ENCODE data around the gene SMIM27. TPM values are rescaled to one million over a fixed set of nuclear protein-coding genes. Genes with fewer than 3 reads are reported as not detected.
"Not testable (repeated sequence)": the region's sequence is repeated elsewhere in the genome, so short reads cannot be mapped to it uniquely, and the experiment has no call there.

The SMIM27 gene
- total RNA-seq, 1 donor from 2014 or later = 8.0 TPM

DNA sequence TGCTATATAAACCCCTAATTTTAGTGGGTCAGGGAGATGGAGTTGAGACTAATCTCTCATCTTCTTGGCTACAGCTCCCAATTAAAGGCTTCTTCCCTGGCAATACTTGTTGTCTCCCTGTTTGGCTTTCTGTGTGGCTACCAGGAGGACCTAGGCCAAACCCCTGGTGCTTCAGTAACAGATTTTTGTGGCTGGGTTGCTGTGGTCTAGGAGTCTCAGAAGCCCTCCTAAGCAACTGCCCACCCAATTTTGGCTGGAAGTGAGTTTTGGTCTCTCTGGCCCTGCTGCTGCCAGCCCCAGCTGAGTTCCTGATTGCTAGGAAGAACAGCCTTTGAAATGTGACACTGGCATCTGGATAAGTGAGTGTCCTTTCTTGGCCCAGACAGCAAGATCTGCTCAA lies 35.9 kb upstream of the SMIM27 start:
- Mint-ChIP-seq H3K4me1 (ENCODE audit: unreplicated experiment) (no peaks in the 10 kb centered on the region), H3K36me3 (ENCODE audit: low read depth, unreplicated experiment) (peaks cover 34% of the 10 kb centered on the region), H3K27ac (ENCODE audit: unreplicated experiment) (no peak overlapping the region), H3K27me3 (ENCODE audit: unreplicated experiment) (peaks cover 2% of the 10 kb centered on the region), H3K9me3 (ENCODE audit: unreplicated experiment) (peaks cover 6% of the 10 kb centered on the region), H3K4me3 (ENCODE audit: unreplicated experiment) (no peak overlapping the region)
- TF ChIP-seq, protein P1, sequence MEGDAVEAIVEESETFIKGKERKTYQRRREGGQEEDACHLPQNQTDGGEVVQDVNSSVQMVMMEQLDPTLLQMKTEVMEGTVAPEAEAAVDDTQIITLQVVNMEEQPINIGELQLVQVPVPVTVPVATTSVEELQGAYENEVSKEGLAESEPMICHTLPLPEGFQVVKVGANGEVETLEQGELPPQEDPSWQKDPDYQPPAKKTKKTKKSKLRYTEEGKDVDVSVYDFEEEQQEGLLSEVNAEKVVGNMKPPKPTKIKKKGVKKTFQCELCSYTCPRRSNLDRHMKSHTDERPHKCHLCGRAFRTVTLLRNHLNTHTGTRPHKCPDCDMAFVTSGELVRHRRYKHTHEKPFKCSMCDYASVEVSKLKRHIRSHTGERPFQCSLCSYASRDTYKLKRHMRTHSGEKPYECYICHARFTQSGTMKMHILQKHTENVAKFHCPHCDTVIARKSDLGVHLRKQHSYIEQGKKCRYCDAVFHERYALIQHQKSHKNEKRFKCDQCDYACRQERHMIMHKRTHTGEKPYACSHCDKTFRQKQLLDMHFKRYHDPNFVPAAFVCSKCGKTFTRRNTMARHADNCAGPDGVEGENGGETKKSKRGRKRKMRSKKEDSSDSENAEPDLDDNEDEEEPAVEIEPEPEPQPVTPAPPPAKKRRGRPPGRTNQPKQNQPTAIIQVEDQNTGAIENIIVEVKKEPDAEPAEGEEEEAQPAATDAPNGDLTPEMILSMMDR (IDR thresholded peaks at IDR 0.05; ENCODE audit: unreplicated experiment) = no peak
- DNase-seq (ENCODE audit: low spot score) = no peak

DNA sequence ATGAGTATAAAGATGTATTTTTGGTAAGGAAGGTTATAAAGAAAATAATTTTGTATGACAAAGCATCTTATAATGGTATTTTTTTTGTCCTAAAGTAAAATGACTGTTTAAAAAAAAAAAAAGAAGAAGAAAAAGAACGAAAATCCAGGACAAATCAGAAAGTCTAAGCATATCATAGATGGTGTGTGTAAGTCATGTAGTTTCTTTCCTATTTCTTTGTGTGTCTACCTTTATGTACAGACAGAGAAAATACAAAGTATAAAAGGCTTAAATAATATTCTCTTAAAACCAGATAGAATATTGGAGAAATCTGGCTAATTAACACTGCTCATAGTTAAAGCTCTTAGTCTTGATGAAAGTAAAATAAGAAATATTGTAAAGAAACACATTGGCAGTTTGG lies 33.9 kb upstream of the SMIM27 start:
- TF ChIP-seq, protein P1 (IDR thresholded peaks at IDR 0.05; ENCODE audit: unreplicated experiment) = no peak
- H3K9me3 Mint-ChIP-seq (ENCODE audit: unreplicated experiment) = peaks cover 11% of the 10 kb centered on the region
- H3K27me3 Mint-ChIP-seq (ENCODE audit: unreplicated experiment) = peaks cover 2% of the 10 kb centered on the region
- no peak overlapping the region for H3K27ac Mint-ChIP-seq (ENCODE audit: unreplicated experiment)
- H3K4me1 Mint-ChIP-seq (ENCODE audit: unreplicated experiment) = no peaks in the 10 kb centered on the region
- H3K4me3 Mint-ChIP-seq (ENCODE audit: unreplicated experiment) = no peak overlapping the region
- no peak for DNase-seq (ENCODE audit: low spot score)
- peaks cover 54% of the 10 kb centered on the region for H3K36me3 Mint-ChIP-seq (ENCODE audit: low read depth, unreplicated experiment)

DNA sequence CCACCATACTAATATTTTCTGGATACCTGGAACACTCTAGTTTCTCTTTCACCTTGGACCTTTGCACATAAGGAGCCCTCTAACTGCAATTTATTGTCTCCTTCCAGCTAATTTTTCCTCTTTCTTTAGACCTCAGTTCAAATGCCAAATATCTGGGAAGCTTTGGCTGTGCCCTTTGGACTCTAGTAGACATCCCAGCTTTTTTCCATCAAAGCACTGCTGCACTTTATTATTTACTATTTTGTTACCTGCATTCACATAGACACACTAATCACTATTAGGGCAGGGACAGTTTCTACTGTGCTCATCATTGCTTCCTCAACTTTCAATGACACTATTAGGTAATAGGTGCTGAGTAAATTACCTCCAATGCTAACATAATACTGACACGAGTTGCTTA lies 28.2 kb upstream of the SMIM27 start:
- H3K4me3 Mint-ChIP-seq (ENCODE audit: unreplicated experiment) = no peak overlapping the region
- H3K36me3 Mint-ChIP-seq (ENCODE audit: low read depth, unreplicated experiment) = peaks cover 26% of the 10 kb centered on the region
- peaks cover 4% of the 10 kb centered on the region for H3K27me3 Mint-ChIP-seq (ENCODE audit: unreplicated experiment)
- H3K4me1 Mint-ChIP-seq (ENCODE audit: unreplicated experiment) = peaks cover 13% of the 10 kb centered on the region
- TF ChIP-seq, protein P1 (IDR thresholded peaks at IDR 0.05; ENCODE audit: unreplicated experiment) = no peak
- DNase-seq (ENCODE audit: low spot score) = no peak
- H3K9me3 Mint-ChIP-seq (ENCODE audit: unreplicated experiment) = peaks cover 9% of the 10 kb centered on the region
- no peak overlapping the region for H3K27ac Mint-ChIP-seq (ENCODE audit: unreplicated experiment)

DNA sequence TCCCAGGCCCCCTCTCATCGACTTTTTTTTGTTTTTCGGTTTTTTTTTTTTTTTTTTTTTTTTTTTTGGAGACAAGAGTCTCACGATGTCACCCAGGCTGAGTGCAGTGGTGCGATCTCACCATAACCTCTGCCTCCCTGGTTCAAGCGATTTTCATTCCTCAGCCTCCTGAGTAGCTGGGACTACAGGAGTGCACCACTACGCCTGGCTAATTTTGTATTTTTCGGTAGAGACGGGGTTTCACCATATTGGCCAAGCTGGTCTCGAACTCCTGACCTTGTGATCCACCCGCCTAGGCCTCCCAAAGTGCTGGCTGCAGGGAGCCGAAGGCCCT lies 27.6 kb upstream of the SMIM27 start:
- DNase-seq (ENCODE audit: low spot score); H3K27ac Mint-ChIP-seq (ENCODE audit: unreplicated experiment); H3K27me3 Mint-ChIP-seq (ENCODE audit: unreplicated experiment); H3K9me3 Mint-ChIP-seq (ENCODE audit: unreplicated experiment): not testable (repeated sequence)
- Mint-ChIP-seq H3K4me3 (ENCODE audit: unreplicated experiment) (peak overlapping the region; percentile 43), H3K4me1 (ENCODE audit: unreplicated experiment) (peaks cover 13% of the 10 kb centered on the region), H3K36me3 (ENCODE audit: low read depth, unreplicated experiment) (peaks cover 26% of the 10 kb centered on the region)

DNA sequence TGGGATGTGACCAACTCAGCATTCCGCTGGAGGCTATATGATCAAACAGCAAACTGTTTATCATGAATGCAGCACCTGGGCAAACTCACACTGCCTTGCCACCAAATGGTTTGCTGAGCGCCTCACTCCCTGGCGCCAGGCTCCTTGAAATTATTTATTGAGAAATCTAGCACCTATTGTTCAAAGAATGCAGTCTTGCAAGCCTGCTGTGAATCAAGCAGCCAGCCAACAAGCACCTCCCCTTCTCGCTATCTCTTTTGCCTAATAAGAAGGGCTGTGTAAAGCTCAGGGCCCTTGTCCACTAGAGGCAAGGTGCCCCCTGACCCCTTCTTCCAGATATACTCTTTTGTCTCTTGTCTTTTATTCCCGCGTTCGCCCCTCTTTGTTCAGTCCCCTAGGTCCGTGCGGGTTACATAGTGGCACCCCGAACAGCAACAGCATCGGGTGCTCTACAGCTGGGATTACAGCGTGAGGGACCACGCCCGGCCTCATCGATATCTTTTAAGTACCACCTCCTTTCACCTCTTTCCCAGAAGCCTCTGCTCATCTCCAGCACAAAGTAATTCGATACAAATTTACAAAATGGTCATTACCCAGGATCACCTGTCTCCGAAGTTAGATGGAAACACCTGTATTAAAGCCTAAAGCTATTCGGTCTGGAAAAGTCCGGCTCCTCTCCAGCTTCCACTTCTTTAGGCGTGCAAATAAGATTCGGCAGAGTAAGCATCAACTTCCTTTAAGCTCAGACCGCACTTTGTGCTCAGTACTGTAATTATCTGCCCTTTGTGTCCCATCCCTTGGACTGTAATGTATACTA lies 27.0 kb upstream of the SMIM27 start:
- H3K4me3 Mint-ChIP-seq (ENCODE audit: unreplicated experiment) = peak overlapping the region; percentile 91
- H3K27ac Mint-ChIP-seq (ENCODE audit: unreplicated experiment) = peak overlapping the region; percentile 87
- peaks cover 26% of the 10 kb centered on the region for H3K36me3 Mint-ChIP-seq (ENCODE audit: low read depth, unreplicated experiment)
- TF ChIP-seq, protein P1 (IDR thresholded peaks at IDR 0.05; ENCODE audit: unreplicated experiment) = no peak
- H3K4me1 Mint-ChIP-seq (ENCODE audit: unreplicated experiment) = peaks cover 13% of the 10 kb centered on the region
- peaks cover 9% of the 10 kb centered on the region for H3K9me3 Mint-ChIP-seq (ENCODE audit: unreplicated experiment)
- peaks cover 4% of the 10 kb centered on the region for H3K27me3 Mint-ChIP-seq (ENCODE audit: unreplicated experiment)
- DNase-seq (ENCODE audit: low spot score) = no peak
